ENCODE results near the gene TOMM70. TPM values are rescaled to one million over a fixed set of nuclear protein-coding genes. Genes with fewer than 3 reads are reported as not detected.

Gene TOMM70
- total and polyA plus RNA-seq, 2 donors (not counting 3 experiments of a cell fraction or from before 2014, with no cell fraction given): 7.6 to 32.3 TPM

- dilution Hi-C loops (cut with MboI; ENCODE audit: extremely low pct_ligation_motif_present, low sequenced_read_pairs): no loop called here
- POLR2A ChIA-PET: no interaction called here
- no peaks in the 10 kb centered on the region for H4K20me1 ChIP-seq (replicated peaks; ENCODE audit: control insufficient read depth, extremely low read depth, insufficient read depth, low read length)
- no peak overlapping the region for H3K9ac ChIP-seq (replicated peaks; ENCODE audit: extremely low read depth, insufficient read depth, low read length)
- no peak for DNase-seq (ENCODE audit: low read depth, low spot score)
- no peak overlapping the region for H3K4me2 ChIP-seq (ENCODE audit: insufficient read depth, low read length)
- peaks cover 10% of the 10 kb centered on the region for H3K4me1 ChIP-seq (ENCODE audit: control insufficient read depth, extremely low read depth, insufficient read depth, low read length)
- no peak for TF ChIP-seq FOS (IDR thresholded peaks at IDR 0.05; ENCODE audit: borderline replicate concordance, insufficient read depth, low read length)
- TF ChIP-seq MAX (IDR thresholded peaks at IDR 0.05; ENCODE audit: insufficient read depth, insufficient read length): no peak
- TF ChIP-seq POLR2AphosphoS5 (IDR thresholded peaks at IDR 0.05; ENCODE audit: insufficient read depth, low read depth, low read length): no peak
- TF ChIP-seq MYC (IDR thresholded peaks at IDR 0.05; ENCODE audit: low read depth, low read length): no peak
- TF ChIP-seq POLR2A (IDR thresholded peaks at IDR 0.05; ENCODE audit: low read depth, low read length): no peak
- TF ChIP-seq EZH2 (IDR thresholded peaks at IDR 0.05; ENCODE audit: borderline replicate concordance, low read depth, low read length, severe bottlenecking): no peak
- no peak for TF ChIP-seq CTCF (IDR thresholded peaks at IDR 0.05; ENCODE audit: extremely low read depth in 1 of 2, insufficient read depth in 1 of 2, low read depth in 1 of 2, low read length in 2 of 2)
- TF ChIP-seq GATA2 (IDR thresholded peaks at IDR 0.05; ENCODE audit: insufficient read depth, insufficient read length, low read depth, low read length): no peak
- TF ChIP-seq JUN (IDR thresholded peaks at IDR 0.05; ENCODE audit: borderline replicate concordance, insufficient read depth, insufficient read length, low read depth): no peak
- FAIRE-seq: no peak
- intact Hi-C loops (cut with micrococcal nuclease): no loop called here
- H3K79me2 ChIP-seq (ENCODE audit: control insufficient read depth, insufficient read depth, low read length): no peaks in the 10 kb centered on the region
- no peaks in the 10 kb centered on the region for H3K9me3 ChIP-seq (replicated peaks; ENCODE audit: control insufficient read depth, insufficient read depth, low read length)
- H3K9me1 ChIP-seq (replicated peaks; ENCODE audit: control insufficient read depth, extremely low read depth, insufficient read depth, low read length): no peaks in the 10 kb centered on the region
- no peaks in the 10 kb centered on the region for H3K27me3 ChIP-seq (ENCODE audit: control insufficient read depth in 2 of 2, insufficient read depth in 2 of 2, low read length in 2 of 2)
- H3K36me3 ChIP-seq (ENCODE audit: control insufficient read depth in 2 of 2, extremely low read depth in 1 of 2, insufficient read depth in 2 of 2, low read length in 2 of 2): no peaks in the 10 kb centered on the region
- CTCF ChIA-PET: interaction anchor here (1.1 to 2.2 kb wide), 5 partner anchors 14 to 501 kb away, joined by 3 to 7 read pairs (median 3); no protein-coding TSS in a partner anchor
- no peak overlapping the region for H3K4me3 ChIP-seq (replicated peaks in 1 of 3; ENCODE audit: insufficient read depth in 1 of 3, low read depth in 1 of 3, low read length in 3 of 3)
- no peak overlapping the region for H3K27ac ChIP-seq (ENCODE audit: insufficient read depth, low read depth, low read length)
- no TSS peak for BruUV-seq (replicated peaks)
- no peak overlapping the region for H2AFZ ChIP-seq (ENCODE audit: low read depth, low read length)
Measured at GRCh38 chr3:100333051-100333450, 67.8 kb downstream of the TOMM70 start.

Measured in endothelial cell of umbilical vein (primary cell).